MM.1S (cell line): Measurements from ENCODE around the gene SMAD3.

ENCODE experiments used
- DNase-seq: peaks from one replicate; pipeline ENCODE4 v3.0.0-alpha.2; 2015
- H2AFZ ChIP-seq: fragments of 300-600 bp; sonication (generic); 2 replicates; pipeline ENCODE4 v1.6.0; 2016; ENCODE audit warnings: antibody characterized with exemption, low read length
- H3F3A ChIP-seq: fragments of 300-600 bp; sonication (generic); 2 replicates; pipeline ENCODE4 v1.6.1; 2016; ENCODE audit warnings: mild to moderate bottlenecking, antibody characterized with exemption, low read length, moderate library complexity, mixed read lengths; ENCODE audit not compliant: insufficient read depth
- H3K27ac ChIP-seq: fragments of 300-600 bp; sonication (generic); 2 replicates; pipeline ENCODE4 v1.5.1; 2016; ENCODE audit warnings: mild to moderate bottlenecking, low read length
- H3K27me3 ChIP-seq: fragments of 300-600 bp; sonication (generic); replicated peaks from 2 replicates; pipeline ENCODE4 v1.6.0; 2016; ENCODE audit warnings: low read length; ENCODE audit not compliant: insufficient read depth
- H3K36me3 ChIP-seq: fragments of 300-600 bp; sonication (generic); replicated peaks from 2 replicates; pipeline ENCODE4 v1.6.1; 2016; ENCODE audit warnings: mild to moderate bottlenecking, low read length, mixed read lengths; ENCODE audit not compliant: insufficient read depth
- H3K4me1 ChIP-seq: fragments of 300-600 bp; sonication (generic); 2 replicates; pipeline ENCODE4 v1.6.1; 2016; ENCODE audit warnings: low read length, mixed read lengths
- H3K4me2 ChIP-seq: fragments of 300-600 bp; sonication (generic); 2 replicates; pipeline ENCODE4 v1.6.0; 2016; ENCODE audit warnings: low read depth, low read length
- H3K4me3 ChIP-seq: fragments of 300-600 bp; sonication (generic); 2 replicates; pipeline ENCODE4 v1.5.1; 2016; ENCODE audit warnings: low read length, mixed read lengths
- H3K79me2 ChIP-seq: fragments of 300-600 bp; sonication (generic); 2 replicates; pipeline ENCODE4 v1.6.1; 2016; ENCODE audit warnings: mixed run types, low read length, mixed read lengths
- H3K9ac ChIP-seq: fragments of 300-600 bp; sonication (generic); 2 replicates; pipeline ENCODE4 v1.6.1; 2016; ENCODE audit warnings: low read length, mixed read lengths
- H3K9me2 ChIP-seq: fragments of 300-600 bp; sonication (generic); replicated peaks from 2 replicates; pipeline ENCODE4 v1.6.1; 2016; ENCODE audit warnings: mild to moderate bottlenecking, low read length, mixed read lengths; ENCODE audit not compliant: insufficient read depth
- H3K9me3 ChIP-seq: fragments of 300-600 bp; sonication (generic); replicated peaks from 2 replicates; pipeline ENCODE4 v1.6.1; 2016; ENCODE audit warnings: mild to moderate bottlenecking, low read length, mixed read lengths; ENCODE audit not compliant: insufficient read depth
- H4K20me1 ChIP-seq: fragments of 300-600 bp; sonication (generic); 2 replicates; pipeline ENCODE4 v1.6.1; 2016; ENCODE audit warnings: mild to moderate bottlenecking, low read length, moderate library complexity, mixed read lengths; ENCODE audit not compliant: insufficient read depth
- CTCF ChIP-seq: fragments of 300-600 bp; sonication (generic); IDR thresholded peaks from 2 replicates; pipeline ENCODE4 v1.5.1; 2016; ENCODE audit warnings: antibody characterized with exemption, low read length, mixed read lengths
- EZH2 ChIP-seq: fragments of 300-600 bp; sonication (generic); optimal IDR thresholded peaks from 2 replicates; pipeline ENCODE3; 2017; ENCODE audit warnings: low read depth, mild to moderate bottlenecking, antibody characterized with exemption, low read length, mixed read lengths
- EZH2phosphoT487 ChIP-seq: fragments of 300-600 bp; sonication (generic); IDR thresholded peaks from 2 replicates; pipeline ENCODE4 v1.6.1; 2018; ENCODE audit warnings: antibody characterized with exemption, low read length

Gene SMAD3

GRCh38 chr15:67064607-67065530 lies 533 bp upstream of the SMAD3 start:
- Histone ChIP-seq H3F3A (peaks cover 30% of the 10 kb centered on the region), H3K9ac (peak overlapping the region; percentile 41; the same call in 1 of the 2 replicates), H3K9me2 (no peaks in the 10 kb centered on the region), H2AFZ (peak overlapping the region; percentile 74), H3K27me3 (peaks cover 4% of the 10 kb centered on the region; the same call in 1 of the 2 replicates), H3K27ac (no peak overlapping the region), H3K9me3 (no peaks in the 10 kb centered on the region), H3K36me3 (no peaks in the 10 kb centered on the region), H3K79me2 (peaks cover 34% of the 10 kb centered on the region), H3K4me3 (peak overlapping the region; percentile 54; the same call in 1 of the 2 replicates), H3K4me2 (peak overlapping the region; percentile 58), H3K4me1 (peaks cover 23% of the 10 kb centered on the region), H4K20me1 (no peaks in the 10 kb centered on the region)
- TF ChIP-seq EZH2 = no peak
- DNase-seq = no peak

- peak overlapping the region; percentile 7; the same call in 1 of the 2 replicates for H3K27ac ChIP-seq
- H3K79me2 ChIP-seq = peaks cover 49% of the 10 kb centered on the region
- peak overlapping the region; percentile 81 for H3K9ac ChIP-seq
- H3K9me2 ChIP-seq = no peaks in the 10 kb centered on the region
- H4K20me1 ChIP-seq = no peaks in the 10 kb centered on the region
- peaks cover 30% of the 10 kb centered on the region for H3F3A ChIP-seq
- DNase-seq = no peak
- no peaks in the 10 kb centered on the region for H3K9me3 ChIP-seq
- H3K4me1 ChIP-seq = peaks cover 23% of the 10 kb centered on the region
- peak overlapping the region; percentile 97 for H3K4me2 ChIP-seq
- peak overlapping the region; percentile 65 for H2AFZ ChIP-seq
- H3K27me3 ChIP-seq = peaks cover 4% of the 10 kb centered on the region; the same call in 1 of the 2 replicates
- H3K4me3 ChIP-seq = peak overlapping the region; percentile 95
- TF ChIP-seq CTCF (no peak; the same call in 1 of the 2 replicates), EZH2 (no peak), EZH2phosphoT487 (no peak)
- no peaks in the 10 kb centered on the region for H3K36me3 ChIP-seq
Measured at GRCh38 chr15:67066041-67066958, 898 bp downstream of the SMAD3 start.

GRCh38 chr15:67066959-67067853 lies 1.8 kb downstream of the SMAD3 start:
- H3K9ac ChIP-seq = peak overlapping the region; percentile 81; the same call in 1 of the 2 replicates
- H3K4me2 ChIP-seq = peak overlapping the region; percentile 97
- H3K27me3 ChIP-seq = peaks cover 4% of the 10 kb centered on the region; the same call in 1 of the 2 replicates
- no peaks in the 10 kb centered on the region for H3K9me3 ChIP-seq
- H3K36me3 ChIP-seq = no peaks in the 10 kb centered on the region
- H4K20me1 ChIP-seq = no peaks in the 10 kb centered on the region
- H3K4me1 ChIP-seq = peaks cover 23% of the 10 kb centered on the region
- DNase-seq = no peak
- no peaks in the 10 kb centered on the region for H3K9me2 ChIP-seq
- peak overlapping the region; percentile 65; the same call in 1 of the 2 replicates for H2AFZ ChIP-seq
- H3F3A ChIP-seq = peaks cover 30% of the 10 kb centered on the region
- H3K79me2 ChIP-seq = peaks cover 51% of the 10 kb centered on the region
- peak overlapping the region; percentile 95 for H3K4me3 ChIP-seq
- H3K27ac ChIP-seq = peak overlapping the region; percentile 12; the same call in 1 of the 2 replicates
- TF ChIP-seq EZH2phosphoT487 (no peak), CTCF (no peak), EZH2 (no peak)
